ENCODE data around the gene SLC44A5.

SLC44A5 gene

GRCh38 chr1:75588779-75589475, 22.0 kb downstream of the SLC44A5 start:
- DNase-seq = no peak

GRCh38 chr1:75587692-75588091, 23.2 kb downstream of the SLC44A5 start:
- no peak for DNase-seq

GRCh38 chr1:75583282-75583681, 27.6 kb downstream of the SLC44A5 start:
- no peak for DNase-seq

GRCh38 chr1:75582725-75583261, 28.1 kb downstream of the SLC44A5 start:
- DNase-seq = no peak

GRCh38 chr1:75579046-75579445, 31.9 kb downstream of the SLC44A5 start:
- DNase-seq = no peak

- no peak for DNase-seq
Observed at GRCh38 chr1:75575837-75576236, 35.1 kb downstream of the SLC44A5 start.

- DNase-seq = no peak
Observed at GRCh38 chr1:75567191-75567590, 43.7 kb downstream of the SLC44A5 start.

GRCh38 chr1:75559800-75560199, 51.1 kb downstream of the SLC44A5 start:
- no peak for DNase-seq

- DNase-seq = no peak
Observed at GRCh38 chr1:75559136-75559535, 51.8 kb downstream of the SLC44A5 start.

GRCh38 chr1:75554870-75555269, 56.0 kb downstream of the SLC44A5 start:
- DNase-seq = no peak

- DNase-seq = no peak
Observed at GRCh38 chr1:75554181-75554580, 56.7 kb downstream of the SLC44A5 start.

GRCh38 chr1:75550559-75550958, 60.4 kb downstream of the SLC44A5 start:
- DNase-seq = no peak

GRCh38 chr1:75548721-75549480, 62.0 kb downstream of the SLC44A5 start:
- no peak for DNase-seq

GRCh38 chr1:75543705-75544104, 67.2 kb downstream of the SLC44A5 start:
- no peak for DNase-seq

GRCh38 chr1:75542818-75543570, 67.9 kb downstream of the SLC44A5 start:
- DNase-seq = no peak

- DNase-seq = no peak
Observed at GRCh38 chr1:75539230-75540116, 71.4 kb downstream of the SLC44A5 start.

- DNase-seq = no peak
Observed at GRCh38 chr1:75533085-75533484, 77.8 kb downstream of the SLC44A5 start.

- DNase-seq = no peak
Observed at GRCh38 chr1:75531570-75531969, 79.3 kb downstream of the SLC44A5 start.

GRCh38 chr1:75529488-75529887, 81.4 kb downstream of the SLC44A5 start:
- no peak for DNase-seq

GRCh38 chr1:75528001-75528400, 82.9 kb downstream of the SLC44A5 start:
- DNase-seq = no peak

- no peak for DNase-seq
Observed at GRCh38 chr1:75522389-75522788, 88.5 kb downstream of the SLC44A5 start.

GRCh38 chr1:75521658-75522057, 89.3 kb downstream of the SLC44A5 start:
- DNase-seq = no peak
